GM12875 (cell line): ENCODE data around the gene SETX.

Experiments
- H3K4me3 ChIP-seq: one replicate; pipeline ENCODE4 v1.5.1; 2011; ENCODE audit warnings: low read depth, low read length, control low read depth
- TF ChIP-seq, protein P1 (sequence below): IDR thresholded peaks from 2 replicates; pipeline ENCODE4 v1.5.1; 2011; ENCODE audit warnings: low read depth, mild to moderate bottlenecking, control low read depth, inconsistent platforms, low read length, moderate library complexity, borderline replicate concordance; ENCODE audit not compliant: insufficient read depth

SETX gene

DNA sequence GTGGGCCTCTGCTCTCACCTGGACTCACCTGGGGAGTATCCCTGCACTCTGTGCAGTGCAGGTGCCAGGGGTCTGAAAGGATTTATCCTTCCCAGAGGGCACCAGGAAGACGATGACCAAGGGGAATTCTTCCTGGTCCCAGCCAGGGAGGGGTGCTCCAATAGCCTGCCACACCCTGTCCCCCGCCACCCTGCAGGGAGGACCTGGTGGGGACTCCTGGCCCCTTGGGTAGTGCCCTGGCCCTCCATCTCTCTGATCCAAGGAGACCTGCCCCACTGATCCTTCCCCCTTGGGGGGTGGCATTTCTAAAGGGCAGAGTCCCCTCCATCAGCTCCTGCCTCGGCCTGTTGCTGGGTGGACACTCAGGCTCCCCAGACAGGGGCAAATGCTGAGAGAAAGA is 122.3 kb downstream of the SETX start:
- TF ChIP-seq, protein P1, sequence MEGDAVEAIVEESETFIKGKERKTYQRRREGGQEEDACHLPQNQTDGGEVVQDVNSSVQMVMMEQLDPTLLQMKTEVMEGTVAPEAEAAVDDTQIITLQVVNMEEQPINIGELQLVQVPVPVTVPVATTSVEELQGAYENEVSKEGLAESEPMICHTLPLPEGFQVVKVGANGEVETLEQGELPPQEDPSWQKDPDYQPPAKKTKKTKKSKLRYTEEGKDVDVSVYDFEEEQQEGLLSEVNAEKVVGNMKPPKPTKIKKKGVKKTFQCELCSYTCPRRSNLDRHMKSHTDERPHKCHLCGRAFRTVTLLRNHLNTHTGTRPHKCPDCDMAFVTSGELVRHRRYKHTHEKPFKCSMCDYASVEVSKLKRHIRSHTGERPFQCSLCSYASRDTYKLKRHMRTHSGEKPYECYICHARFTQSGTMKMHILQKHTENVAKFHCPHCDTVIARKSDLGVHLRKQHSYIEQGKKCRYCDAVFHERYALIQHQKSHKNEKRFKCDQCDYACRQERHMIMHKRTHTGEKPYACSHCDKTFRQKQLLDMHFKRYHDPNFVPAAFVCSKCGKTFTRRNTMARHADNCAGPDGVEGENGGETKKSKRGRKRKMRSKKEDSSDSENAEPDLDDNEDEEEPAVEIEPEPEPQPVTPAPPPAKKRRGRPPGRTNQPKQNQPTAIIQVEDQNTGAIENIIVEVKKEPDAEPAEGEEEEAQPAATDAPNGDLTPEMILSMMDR, result no peak
- no peak overlapping the region for H3K4me3 ChIP-seq

DNA sequence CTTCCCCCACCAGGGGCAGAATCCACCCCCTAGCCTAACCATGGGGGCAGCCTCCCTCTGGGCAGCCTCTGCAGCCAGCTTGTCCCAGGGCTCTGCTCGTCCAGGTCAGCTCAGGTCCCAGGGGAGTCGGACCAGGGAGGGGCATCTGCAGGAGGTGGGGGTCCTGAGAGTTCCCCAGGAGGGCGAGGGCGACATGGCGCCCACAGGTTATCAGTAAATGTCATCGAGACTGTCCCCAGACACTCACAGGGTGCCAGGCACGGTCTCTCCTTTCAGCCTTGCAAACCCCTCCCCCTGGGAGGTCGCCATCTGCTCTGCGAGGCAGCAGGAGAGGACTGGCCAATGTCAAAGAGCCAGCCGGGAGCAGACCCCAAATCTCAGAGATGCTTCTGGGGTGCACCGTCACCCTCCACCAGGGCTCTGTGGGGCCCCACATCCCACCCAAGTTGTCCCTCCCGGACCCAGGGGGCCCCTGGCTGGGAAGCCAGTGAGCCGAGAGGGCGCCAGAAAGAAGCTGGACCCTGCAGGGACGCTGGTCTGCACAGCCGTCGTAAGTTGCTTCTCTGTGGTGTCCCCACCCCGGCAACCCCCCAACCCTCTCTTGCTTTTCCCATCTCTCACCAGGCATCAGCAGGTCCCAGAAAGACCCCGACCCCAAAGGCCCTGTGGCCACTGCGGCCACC is 123.6 kb downstream of the SETX start:
- no peak overlapping the region for H3K4me3 ChIP-seq
- TF ChIP-seq, protein P1, result no peak

DNA sequence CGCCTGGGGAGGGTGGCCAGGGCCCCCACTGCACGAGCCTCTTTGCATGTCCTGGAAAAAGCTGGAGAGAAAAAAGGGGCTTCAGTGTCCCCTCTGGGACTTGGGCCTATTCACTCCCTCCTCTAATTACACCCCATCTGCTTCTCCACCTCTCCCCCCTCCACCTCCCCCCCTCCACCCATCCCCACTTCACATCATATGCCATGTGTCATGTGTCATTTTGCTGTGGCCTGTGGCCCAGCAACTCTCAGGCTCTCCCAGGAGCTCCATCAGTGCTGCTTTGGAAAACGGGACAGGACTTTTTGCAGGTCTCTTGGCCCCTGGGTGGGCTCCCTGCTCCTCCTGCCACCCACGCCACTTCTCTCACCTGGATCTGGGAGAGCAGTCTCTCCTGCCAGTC is 124.2 kb downstream of the SETX start:
- H3K4me3 ChIP-seq, result no peak overlapping the region
- TF ChIP-seq, protein P1, result no peak

DNA sequence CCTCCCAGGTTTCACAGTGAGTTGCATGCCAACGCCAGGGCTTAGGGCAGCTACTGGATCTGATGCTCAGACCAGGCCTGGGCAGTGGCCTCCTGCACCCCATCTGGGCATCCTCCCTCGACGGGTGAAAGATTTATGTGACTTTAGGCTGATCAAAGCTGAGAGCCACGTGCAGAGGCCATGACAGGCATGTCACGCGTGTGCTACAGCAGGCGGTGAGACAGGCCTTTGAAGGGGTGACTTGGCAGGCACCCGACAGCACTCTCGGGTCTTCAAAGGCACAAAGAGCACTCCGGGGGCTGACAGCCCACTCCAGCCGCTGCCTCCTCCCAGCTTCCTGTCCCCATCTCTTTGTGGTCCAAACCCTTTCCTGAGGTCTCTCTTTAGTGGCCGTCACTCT is 126.7 kb downstream of the SETX start:
- no peak overlapping the region for H3K4me3 ChIP-seq
- TF ChIP-seq, protein P1, result no peak

DNA sequence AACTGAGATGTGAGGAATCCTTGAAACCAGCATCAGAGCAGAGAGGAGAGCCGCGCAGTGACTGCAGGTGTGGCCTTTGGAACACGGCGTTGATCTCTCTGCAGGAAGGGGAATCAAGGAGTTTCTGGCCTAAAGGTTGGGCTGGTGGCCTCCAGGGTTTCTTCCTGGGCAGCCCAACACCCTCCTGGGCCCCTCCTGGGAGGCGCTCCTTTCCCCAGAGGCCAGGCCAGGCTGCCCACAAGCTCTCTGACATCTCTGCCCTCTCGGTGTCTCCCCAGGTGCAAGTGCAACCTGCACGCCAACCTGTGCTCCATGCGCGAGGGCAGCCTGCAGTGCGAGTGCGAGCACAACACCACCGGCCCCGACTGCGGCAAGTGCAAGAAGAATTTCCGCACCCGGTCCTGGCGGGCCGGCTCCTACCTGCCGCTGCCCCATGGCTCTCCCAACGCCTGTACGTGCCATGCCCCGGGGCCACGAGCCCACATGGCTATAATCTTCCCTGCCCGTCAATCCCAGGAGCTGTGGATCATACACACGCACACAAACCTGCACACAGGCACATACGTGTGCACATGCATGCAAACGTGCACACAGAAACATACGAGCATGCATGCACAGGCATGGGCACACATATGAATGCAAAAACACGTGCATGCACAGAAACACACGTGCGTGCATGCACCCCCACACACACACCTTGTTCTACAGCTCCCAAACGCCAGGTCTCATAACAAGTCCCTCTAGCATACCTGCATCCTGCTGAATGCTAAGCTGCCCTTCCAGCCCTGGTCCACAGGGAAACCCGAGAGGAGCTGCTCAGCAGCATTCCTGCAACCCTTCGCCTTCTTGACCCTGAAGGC is 128.0 kb downstream of the SETX start:
- TF ChIP-seq, protein P1, result no peak

DNA sequence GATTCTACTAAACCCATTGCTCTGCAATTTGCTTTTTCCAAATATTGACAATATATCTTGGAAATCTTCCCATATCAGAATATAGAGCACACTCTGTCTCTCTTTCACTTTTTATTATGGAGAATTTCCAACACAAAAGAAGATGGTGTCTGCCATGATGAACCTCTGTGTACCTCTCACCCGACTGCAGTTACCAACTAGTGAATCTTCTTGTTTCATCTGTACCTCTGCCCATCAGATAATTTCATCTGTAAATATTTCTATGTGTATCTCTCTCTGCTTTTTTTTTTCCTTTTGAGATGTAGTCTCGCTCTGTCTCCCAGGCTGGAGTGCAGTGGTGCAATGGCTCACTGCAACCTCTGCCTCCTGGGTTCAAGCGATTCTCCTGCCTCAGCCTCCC is 130.1 kb downstream of the SETX start:
- TF ChIP-seq, protein P1, result no peak
- H3K4me3 ChIP-seq, result no peak overlapping the region

More for the DNA sequence above, 128.0 kb downstream of the SETX start:
- H3K4me3 ChIP-seq, result no peak overlapping the region
